ENCODE measurements around the gene RBM6.

DNA sequence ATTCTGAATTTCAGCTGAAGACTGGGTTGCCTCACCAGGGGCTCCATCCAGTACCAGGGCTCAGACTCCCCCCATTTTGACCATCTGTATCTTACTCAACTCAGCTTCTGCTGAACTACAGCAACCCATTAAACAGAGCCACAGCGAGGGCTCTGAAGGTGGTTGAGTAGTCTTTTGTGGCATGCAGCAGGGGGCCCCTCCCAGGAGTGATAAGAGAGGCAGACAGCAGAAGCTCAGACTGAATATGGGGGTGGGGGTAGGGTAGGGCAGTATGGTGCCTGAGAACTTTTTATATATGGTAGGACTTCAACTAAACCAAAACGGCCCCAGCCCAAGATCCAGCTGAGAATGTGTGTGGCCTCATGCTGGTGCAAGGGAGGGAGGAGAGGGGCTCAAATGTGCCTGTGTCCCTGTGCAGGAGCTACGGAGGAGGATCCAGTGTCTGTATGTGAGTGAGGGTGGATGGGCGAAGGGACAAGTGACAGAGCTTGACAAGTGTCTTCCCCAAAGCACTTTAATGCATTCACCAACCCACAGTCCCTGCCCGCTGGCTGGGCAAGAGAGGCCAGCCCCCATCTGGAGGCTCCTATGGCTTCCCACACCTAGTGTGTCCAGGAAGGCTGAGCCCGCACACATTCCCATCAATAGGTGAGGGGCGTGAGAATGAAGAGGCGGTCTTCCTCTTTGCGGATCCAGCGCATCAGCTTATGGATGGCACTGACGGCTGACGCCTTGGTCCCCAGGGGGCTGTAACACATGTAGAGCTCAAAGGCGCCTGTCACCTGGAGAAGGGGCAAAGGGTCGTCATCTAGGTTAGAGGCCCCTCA, 31.4 kb upstream of the RBM6 start:
- no peak for TF ChIP-seq YY1 (IDR thresholded peaks at IDR 0.05; ENCODE audit: insufficient read depth, insufficient read length)
- no peak for TF ChIP-seq ZNF274 (IDR thresholded peaks at IDR 0.05; ENCODE audit: low read depth, low read length)

All from NT2/D1 (cell line).